Fibroblast of villous mesenchyme (primary cell): Measurements from ENCODE around the gene KCNK17. TPM values are rescaled to one million over a fixed set of nuclear protein-coding genes. Genes with fewer than 3 reads are reported as not detected.

Experiments used
- DNase-seq: peaks from one replicate; pipeline ENCODE4 v3.0.0-alpha.2; 2010; ENCODE audit warnings: low read depth
- H3K4me3 ChIP-seq: 2 replicates; pipeline ENCODE4 v1.5.1; 2011; ENCODE audit warnings: low read depth, mild to moderate bottlenecking, low read length
- total RNA-seq: library from RNA; depleted of rRNA; stranded (reverse); fragments of >200 nt; gene quantifications from 2 replicates; pipeline ENCODE4 v1.2.3, GENCODE V29; 2012
- TF ChIP-seq, protein P1 (sequence below): IDR thresholded peaks from 2 replicates; pipeline ENCODE4 v1.5.1; 2012; ENCODE audit warnings: low read depth, mild to moderate bottlenecking, low read length; ENCODE audit not compliant: insufficient read depth

The KCNK17 gene
- total RNA-seq, 1 donor: not detected

DNA sequence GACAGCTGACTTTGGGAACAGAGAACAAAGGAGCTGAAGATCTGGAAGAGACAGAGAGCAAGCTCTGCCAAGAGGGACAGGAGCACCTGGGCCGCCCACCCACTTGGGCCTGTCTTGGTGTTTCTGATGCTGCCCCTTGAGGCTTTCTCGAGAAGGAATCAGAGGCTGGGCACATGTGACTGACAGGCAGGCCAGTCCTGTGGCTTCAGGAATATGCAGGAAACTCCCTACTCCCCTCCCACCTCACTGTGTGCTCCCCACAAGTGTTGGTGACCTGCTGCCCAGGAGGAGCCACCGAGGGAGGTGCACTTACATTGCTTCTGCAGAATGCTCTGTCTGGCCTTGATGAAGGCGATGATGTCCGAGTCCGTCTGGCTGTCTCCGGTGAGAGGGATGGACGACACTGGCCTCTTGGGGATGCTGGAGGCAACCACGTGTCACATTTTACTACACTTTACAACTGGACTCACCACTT lies 29.2 kb upstream of the KCNK17 start:
- TF ChIP-seq, protein P1, sequence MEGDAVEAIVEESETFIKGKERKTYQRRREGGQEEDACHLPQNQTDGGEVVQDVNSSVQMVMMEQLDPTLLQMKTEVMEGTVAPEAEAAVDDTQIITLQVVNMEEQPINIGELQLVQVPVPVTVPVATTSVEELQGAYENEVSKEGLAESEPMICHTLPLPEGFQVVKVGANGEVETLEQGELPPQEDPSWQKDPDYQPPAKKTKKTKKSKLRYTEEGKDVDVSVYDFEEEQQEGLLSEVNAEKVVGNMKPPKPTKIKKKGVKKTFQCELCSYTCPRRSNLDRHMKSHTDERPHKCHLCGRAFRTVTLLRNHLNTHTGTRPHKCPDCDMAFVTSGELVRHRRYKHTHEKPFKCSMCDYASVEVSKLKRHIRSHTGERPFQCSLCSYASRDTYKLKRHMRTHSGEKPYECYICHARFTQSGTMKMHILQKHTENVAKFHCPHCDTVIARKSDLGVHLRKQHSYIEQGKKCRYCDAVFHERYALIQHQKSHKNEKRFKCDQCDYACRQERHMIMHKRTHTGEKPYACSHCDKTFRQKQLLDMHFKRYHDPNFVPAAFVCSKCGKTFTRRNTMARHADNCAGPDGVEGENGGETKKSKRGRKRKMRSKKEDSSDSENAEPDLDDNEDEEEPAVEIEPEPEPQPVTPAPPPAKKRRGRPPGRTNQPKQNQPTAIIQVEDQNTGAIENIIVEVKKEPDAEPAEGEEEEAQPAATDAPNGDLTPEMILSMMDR: no peak
- DNase-seq: no peak
- H3K4me3 ChIP-seq: no peak overlapping the region

DNA sequence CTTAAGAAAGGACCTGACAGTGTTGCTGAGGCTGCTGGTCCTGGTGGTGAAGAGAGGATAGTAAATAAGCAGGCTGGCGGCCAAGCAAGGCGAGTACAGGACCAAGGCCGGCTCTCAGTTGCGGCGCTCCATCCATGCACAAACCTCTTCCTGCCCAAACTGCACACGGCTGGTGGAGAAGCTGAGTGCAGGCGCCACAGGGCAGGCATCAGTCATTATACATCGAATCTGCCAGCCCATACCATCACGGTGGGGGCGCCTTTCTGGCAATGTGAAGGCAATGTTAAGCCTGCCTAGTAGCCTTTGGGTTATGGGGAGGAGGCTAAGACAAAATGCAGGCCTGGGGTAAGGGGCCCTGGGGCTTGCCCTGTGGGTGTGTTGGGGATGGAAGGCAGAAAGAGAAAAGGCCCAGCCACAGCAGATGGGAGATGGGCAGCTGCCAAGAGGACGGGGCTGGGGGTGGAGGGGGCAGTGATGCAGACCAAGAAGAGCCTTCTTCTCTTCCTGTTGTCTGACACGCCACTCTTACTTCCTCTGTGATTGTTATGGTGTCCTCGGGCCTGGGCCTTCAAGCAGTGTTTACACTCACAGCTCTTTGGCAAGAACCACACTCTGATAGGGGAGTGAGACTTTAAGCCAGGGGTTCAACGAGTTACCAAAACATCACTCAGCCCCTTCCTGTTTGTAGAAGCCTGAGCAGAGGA lies 28.6 kb upstream of the KCNK17 start:
- TF ChIP-seq, protein P1: no peak
- H3K4me3 ChIP-seq: no peak overlapping the region
- no peak for DNase-seq

DNA sequence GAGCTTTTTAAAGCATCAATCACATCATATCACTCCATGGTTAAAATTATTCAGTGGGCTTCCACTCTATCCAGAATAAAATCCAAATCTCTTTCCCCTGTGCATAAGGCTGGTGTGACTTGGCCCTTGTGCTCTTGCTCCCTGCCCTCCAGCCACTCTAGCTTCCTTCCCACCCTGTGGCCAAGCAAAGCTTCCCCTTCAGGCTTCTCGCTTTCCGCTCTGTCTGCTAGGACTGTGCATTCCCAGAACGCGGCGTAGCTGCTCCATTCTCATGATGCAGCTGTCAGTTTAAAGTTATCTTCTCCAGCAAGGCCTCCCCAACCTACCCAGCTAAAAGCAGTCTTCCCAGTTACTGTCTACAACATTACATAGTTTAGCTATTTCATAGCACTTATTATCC lies 27.7 kb upstream of the KCNK17 start:
- TF ChIP-seq, protein P1: no peak
- H3K4me3 ChIP-seq: no peak overlapping the region
- no peak for DNase-seq

DNA sequence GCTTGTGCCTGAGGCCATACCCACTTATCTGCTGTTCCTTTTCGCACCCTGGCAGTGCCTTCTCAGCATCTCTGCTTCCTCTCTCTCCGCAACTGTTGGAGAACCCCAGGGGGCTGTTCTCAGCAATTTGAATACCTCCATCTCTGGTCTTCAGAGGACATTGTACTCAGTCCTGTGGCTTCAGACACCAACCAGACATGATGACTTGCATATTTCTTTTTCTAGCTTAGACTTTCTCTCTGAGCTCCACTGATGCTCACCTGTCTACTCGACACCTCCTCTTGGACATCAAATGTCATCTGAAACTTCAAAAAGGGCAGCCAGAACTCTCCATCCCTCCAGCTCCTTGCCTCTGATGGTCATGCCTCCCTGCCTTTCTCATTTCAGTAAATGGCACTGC lies 27.1 kb upstream of the KCNK17 start:
- TF ChIP-seq, protein P1: no peak
- no peak overlapping the region for H3K4me3 ChIP-seq
- no peak for DNase-seq

DNA sequence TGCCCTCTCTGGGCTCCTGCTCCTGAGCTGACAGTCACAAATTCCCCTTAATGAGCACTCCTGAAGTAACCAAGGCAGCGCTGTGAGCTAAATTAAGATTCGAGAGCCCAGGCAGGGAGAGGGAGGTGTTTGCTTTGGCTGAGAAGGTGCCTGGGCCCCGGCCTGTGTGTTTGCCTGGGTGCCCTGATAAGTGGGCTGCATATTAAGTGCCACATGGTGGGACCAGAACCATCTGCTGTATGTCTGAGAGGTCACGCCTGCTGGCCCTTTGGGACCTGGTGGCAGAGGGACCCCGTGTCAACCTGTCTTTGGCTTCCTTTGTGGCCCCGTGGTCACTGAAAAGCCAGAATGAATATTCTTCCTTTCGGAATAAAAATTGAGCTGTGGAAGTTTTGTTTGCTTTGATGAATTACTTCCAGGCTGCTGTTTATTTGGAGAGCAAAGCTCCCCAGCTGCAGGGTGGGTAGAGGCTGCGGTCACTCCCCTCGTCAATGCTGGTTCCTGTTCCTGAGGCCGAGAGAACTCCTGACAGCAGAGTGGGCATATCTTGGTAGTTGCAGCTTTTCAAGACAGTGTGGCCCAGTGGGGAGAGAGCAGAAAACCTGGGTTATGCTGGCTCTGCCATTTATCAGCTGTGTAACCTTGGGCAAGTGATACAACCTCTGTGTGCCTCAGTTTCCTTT lies 25.8 kb upstream of the KCNK17 start:
- no peak overlapping the region for H3K4me3 ChIP-seq
- TF ChIP-seq, protein P1: no peak
- no peak for DNase-seq

DNA sequence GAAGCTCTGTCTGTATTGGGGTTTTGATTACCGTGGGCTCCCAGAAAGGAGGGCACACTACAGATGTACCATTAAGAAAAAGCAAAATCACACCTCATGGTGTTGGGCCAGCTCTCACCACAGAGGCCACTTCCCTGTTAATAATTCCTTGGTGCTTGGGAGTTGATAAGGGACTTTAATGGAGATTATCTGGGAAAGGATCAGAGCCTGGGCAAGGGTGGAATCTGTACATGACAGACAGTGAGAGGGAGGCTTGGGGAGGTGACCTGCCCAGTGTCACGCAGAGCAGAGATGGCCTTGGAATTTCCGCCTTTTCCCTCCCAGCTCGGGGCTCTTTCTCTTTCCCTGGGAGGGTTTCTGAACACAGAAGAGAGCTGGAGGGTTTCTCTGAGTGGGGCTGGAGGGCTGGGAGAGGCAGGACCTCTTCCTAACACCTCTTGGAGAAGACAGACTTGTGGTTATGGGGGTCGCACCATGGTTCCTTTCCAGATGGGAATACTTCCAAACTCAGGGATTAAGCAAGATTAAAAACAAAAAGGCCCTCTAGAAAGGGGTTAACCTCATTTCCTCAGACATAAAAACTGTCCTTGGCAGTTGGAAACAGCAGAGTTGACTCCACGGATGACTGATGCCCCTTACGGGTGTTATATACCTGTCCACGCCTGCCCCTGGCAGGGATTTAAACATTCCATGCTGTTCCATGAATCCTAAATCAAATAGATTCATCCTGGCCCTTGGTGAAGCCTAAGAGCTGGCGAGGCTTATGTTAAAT lies 25.1 kb upstream of the KCNK17 start:
- no peak for DNase-seq
- no peak overlapping the region for H3K4me3 ChIP-seq
- TF ChIP-seq, protein P1: no peak
